Measurements from ENCODE around the gene ZNF473.

DNA sequence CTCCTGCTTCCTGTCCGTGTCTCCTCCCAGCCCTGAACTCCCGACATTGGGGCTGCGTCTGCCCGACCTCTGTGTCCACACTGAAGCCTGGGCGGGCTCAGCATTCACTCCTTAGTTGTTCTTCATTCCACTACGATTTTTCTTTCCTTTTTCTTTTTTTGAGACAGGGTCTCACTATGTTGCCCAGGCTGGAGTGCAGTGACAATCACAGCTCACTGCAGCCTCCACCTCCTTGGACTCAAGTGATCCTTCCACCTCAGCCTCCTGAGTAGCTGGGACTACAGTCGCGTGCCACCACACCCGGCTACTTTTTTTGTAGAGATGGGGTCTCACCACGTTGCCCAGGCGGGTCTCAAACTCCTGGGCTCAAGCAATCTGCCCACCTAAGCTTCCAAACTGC is 41.3 kb upstream of the ZNF473 start:
- TF ChIP-seq, protein P1, sequence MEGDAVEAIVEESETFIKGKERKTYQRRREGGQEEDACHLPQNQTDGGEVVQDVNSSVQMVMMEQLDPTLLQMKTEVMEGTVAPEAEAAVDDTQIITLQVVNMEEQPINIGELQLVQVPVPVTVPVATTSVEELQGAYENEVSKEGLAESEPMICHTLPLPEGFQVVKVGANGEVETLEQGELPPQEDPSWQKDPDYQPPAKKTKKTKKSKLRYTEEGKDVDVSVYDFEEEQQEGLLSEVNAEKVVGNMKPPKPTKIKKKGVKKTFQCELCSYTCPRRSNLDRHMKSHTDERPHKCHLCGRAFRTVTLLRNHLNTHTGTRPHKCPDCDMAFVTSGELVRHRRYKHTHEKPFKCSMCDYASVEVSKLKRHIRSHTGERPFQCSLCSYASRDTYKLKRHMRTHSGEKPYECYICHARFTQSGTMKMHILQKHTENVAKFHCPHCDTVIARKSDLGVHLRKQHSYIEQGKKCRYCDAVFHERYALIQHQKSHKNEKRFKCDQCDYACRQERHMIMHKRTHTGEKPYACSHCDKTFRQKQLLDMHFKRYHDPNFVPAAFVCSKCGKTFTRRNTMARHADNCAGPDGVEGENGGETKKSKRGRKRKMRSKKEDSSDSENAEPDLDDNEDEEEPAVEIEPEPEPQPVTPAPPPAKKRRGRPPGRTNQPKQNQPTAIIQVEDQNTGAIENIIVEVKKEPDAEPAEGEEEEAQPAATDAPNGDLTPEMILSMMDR (IDR thresholded peaks at IDR 0.05): no peak
- TF ChIP-seq EZH2 (IDR thresholded peaks at IDR 0.05; ENCODE audit: borderline replicate concordance, insufficient read depth, low read depth, low read length, poor library complexity, severe bottlenecking): no peak

Data from B cell (primary cell).